HG03097 (cell line): Measurements from ENCODE around the gene LRP1B.

Experiments
- ATAC-seq: cut with Tn5 transposase; IDR thresholded peaks from one replicate; pipeline ENCODE4 v1.9.1; 2021; ENCODE audit not compliant: unreplicated experiment, low FRiP score

LRP1B gene

GRCh38 chr2:141075753-141076152, 1055.1 kb downstream of the LRP1B start:
- ATAC-seq = no peak

GRCh38 chr2:141068053-141068682, 1062.6 kb downstream of the LRP1B start:
- no peak for ATAC-seq

- no peak for ATAC-seq
These were observed 1065.8 kb downstream of the LRP1B start for GRCh38 chr2:141065042-141065441.

- ATAC-seq = no peak
These were observed 1067.4 kb downstream of the LRP1B start for GRCh38 chr2:141063406-141063805.

- no peak for ATAC-seq
These were observed 1068.4 kb downstream of the LRP1B start for GRCh38 chr2:141062443-141062842.

- ATAC-seq = no peak
These were observed 1068.8 kb downstream of the LRP1B start for GRCh38 chr2:141062031-141062430.

- ATAC-seq = no peak
These were observed 1072.3 kb downstream of the LRP1B start for GRCh38 chr2:141058556-141058955.

GRCh38 chr2:141055531-141055930, 1075.3 kb downstream of the LRP1B start:
- no peak for ATAC-seq

GRCh38 chr2:141048951-141049350, 1081.9 kb downstream of the LRP1B start:
- no peak for ATAC-seq

GRCh38 chr2:141041281-141041680, 1089.5 kb downstream of the LRP1B start:
- ATAC-seq = no peak

- no peak for ATAC-seq
These were observed 1092.5 kb downstream of the LRP1B start for GRCh38 chr2:141038341-141038740.

- no peak for ATAC-seq
These were observed 1093.5 kb downstream of the LRP1B start for GRCh38 chr2:141037361-141037760.

GRCh38 chr2:141035846-141036420, 1094.9 kb downstream of the LRP1B start:
- no peak for ATAC-seq

- ATAC-seq = no peak
These were observed 1101.3 kb downstream of the LRP1B start for GRCh38 chr2:141029428-141030078.

- ATAC-seq = no peak
These were observed 1103.6 kb downstream of the LRP1B start for GRCh38 chr2:141027221-141027620.

- ATAC-seq = no peak
These were observed 1109.2 kb downstream of the LRP1B start for GRCh38 chr2:141021611-141022010.

GRCh38 chr2:141021109-141021508, 1109.7 kb downstream of the LRP1B start:
- ATAC-seq = no peak

- no peak for ATAC-seq
These were observed 1110.5 kb downstream of the LRP1B start for GRCh38 chr2:141020346-141020745.

- no peak for ATAC-seq
These were observed 1115.3 kb downstream of the LRP1B start for GRCh38 chr2:141015341-141016047.

- no peak for ATAC-seq
These were observed 1126.7 kb downstream of the LRP1B start for GRCh38 chr2:141003967-141004657.

- ATAC-seq = no peak
These were observed 1129.1 kb downstream of the LRP1B start for GRCh38 chr2:141001750-141002149.
